K562 (cell line): ENCODE results near the gene MFSD12. TPM values are rescaled to one million over a fixed set of nuclear protein-coding genes. Genes with fewer than 3 reads are reported as not detected.

Experiments used
- EP400 ChIP-seq: fragments of 450-650 bp; IDR thresholded peaks from 2 replicates; pipeline ENCODE4 v1.6.1; 2017; ENCODE audit warnings: antibody characterized with exemption, mild to moderate bottlenecking, moderate library complexity
- HDAC2 ChIP-seq: fragments of 450-650 bp; IDR thresholded peaks from 2 replicates; pipeline ENCODE4 v1.6.1; 2016; ENCODE audit warnings: mild to moderate bottlenecking
- MBD2 ChIP-seq: sonication (generic); IDR thresholded peaks from 2 replicates; pipeline ENCODE4 v1.6.1; 2016; ENCODE audit warnings: low read depth, borderline replicate concordance
- MYNN ChIP-seq, 2 experiments: sonication (generic); formaldehyde crosslinking in 1 of 2; IDR thresholded peaks; 2 replicates each; pipeline versions ENCODE4 v1.5.0 to v1.6.1; 2016 to 2020; ENCODE audit warnings: antibody characterized with exemption in 1 of 2, missing genetic modification reagents in 1 of 2
- NFYB ChIP-seq: IDR thresholded peaks from 2 replicates; pipeline ENCODE4 v1.6.1; 2011; ENCODE audit warnings: mild to moderate bottlenecking, moderate library complexity; ENCODE audit not compliant: insufficient read length; ENCODE audit errors: extremely low read depth
- RB1 ChIP-seq: fragments of 450-650 bp; IDR thresholded peaks from 2 replicates; pipeline ENCODE4 v1.6.1; 2017; ENCODE audit warnings: low read depth, mild to moderate bottlenecking
- ZNF592 ChIP-seq: fragments of 450-650 bp; IDR thresholded peaks from 2 replicates; pipeline ENCODE4 v1.6.1; 2017; ENCODE audit warnings: antibody characterized with exemption, mild to moderate bottlenecking
- polyA plus RNA-seq, 8 experiments: library from polyadenylated mRNA; depleted of rRNA in 4 of 8; stranded (reverse) in 5 of 8; unstranded in 3 of 8; fragments of >200 nt; fragmentation: Nextera tagmentation in 2 of 8; fragmentation: Illumina TruSeq in 1 of 8; extraction: Ambion mirVana in 2 of 8; extraction: Trizol in 1 of 8; gene quantifications; 2 replicates each; pipeline versions ENCODE4 v1.2.1 to v1.2.3, GENCODE V29; 2011 to 2014; ENCODE audit warnings: inconsistent platforms in 1 of 8, missing spikeins in 1 of 8
- total RNA-seq, 7 experiments: library from RNA; depleted of rRNA in 6 of 7; stranded (reverse); fragments of >200 nt in 6 of 7; fragmentation: Illumina TruSeq in 2 of 7; extraction: Trizol in 2 of 7; gene quantifications; 2 replicates each; pipeline versions ENCODE4 v1.2.1 to v1.2.3, GENCODE V29; 2011 to 2021; ENCODE audit warnings: low replicate concordance in 1 of 7
- TF ChIP-seq, protein P1 (sequence below), 3 experiments: fragments of 200-800 bp in 1 of 3; fragments of 250-450 bp in 1 of 3; fragments of 450-650 bp in 1 of 3; sonication (Bioruptor Pico) in 1 of 3; sonication (Bioruptor generic) in 1 of 3; formaldehyde crosslinking in 1 of 3; IDR thresholded peaks; 2 replicates each; pipeline versions ENCODE4 v1.6.1 to v1.8.0; 2016 to 2022; ENCODE audit warnings: mild to moderate bottlenecking in 2 of 3, missing genetic modification characterization in 2 of 3, missing compliant biosample characterization in 1 of 3, moderate library complexity in 1 of 3
- TF ChIP-seq, protein P2 (sequence below): fragments of 450-650 bp; IDR thresholded peaks from 2 replicates; pipeline ENCODE4 v1.6.1; 2016; ENCODE audit warnings: antibody characterized with exemption

The MFSD12 gene
- total and polyA plus RNA-seq, 9 of the 15 experiments (the other 6 are each of a cell fraction or from before 2014, with no cell fraction given), result 0.69 to 112 (median 31.8) TPM

GRCh38 chr19:3557461-3558248 lies at the start of gene MFSD12 (continued):
- TF ChIP-seq, protein P1, sequence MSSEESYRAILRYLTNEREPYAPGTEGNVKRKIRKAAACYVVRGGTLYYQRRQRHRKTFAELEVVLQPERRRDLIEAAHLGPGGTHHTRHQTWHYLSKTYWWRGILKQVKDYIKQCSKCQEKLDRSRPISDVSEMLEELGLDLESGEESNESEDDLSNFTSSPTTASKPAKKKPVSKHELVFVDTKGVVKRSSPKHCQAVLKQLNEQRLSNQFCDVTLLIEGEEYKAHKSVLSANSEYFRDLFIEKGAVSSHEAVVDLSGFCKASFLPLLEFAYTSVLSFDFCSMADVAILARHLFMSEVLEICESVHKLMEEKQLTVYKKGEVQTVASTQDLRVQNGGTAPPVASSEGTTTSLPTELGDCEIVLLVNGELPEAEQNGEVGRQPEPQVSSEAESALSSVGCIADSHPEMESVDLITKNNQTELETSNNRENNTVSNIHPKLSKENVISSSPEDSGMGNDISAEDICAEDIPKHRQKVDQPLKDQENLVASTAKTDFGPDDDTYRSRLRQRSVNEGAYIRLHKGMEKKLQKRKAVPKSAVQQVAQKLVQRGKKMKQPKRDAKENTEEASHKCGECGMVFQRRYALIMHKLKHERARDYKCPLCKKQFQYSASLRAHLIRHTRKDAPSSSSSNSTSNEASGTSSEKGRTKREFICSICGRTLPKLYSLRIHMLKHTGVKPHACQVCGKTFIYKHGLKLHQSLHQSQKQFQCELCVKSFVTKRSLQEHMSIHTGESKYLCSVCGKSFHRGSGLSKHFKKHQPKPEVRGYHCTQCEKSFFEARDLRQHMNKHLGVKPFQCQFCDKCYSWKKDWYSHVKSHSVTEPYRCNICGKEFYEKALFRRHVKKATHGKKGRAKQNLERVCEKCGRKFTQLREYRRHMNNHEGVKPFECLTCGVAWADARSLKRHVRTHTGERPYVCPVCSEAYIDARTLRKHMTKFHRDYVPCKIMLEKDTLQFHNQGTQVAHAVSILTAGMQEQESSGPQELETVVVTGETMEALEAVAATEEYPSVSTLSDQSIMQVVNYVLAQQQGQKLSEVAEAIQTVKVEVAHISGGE (CRISPR knock-in tag; IDR thresholded peaks at IDR 0.05), result peak in 1 of 3 experiments; percentile 64; a peak in 2 of 6 replicates
- TF ChIP-seq EP400 (peak; percentile 76), MYNN (IDR thresholded peaks at IDR 0.05) (no peak), MYNN (CRISPR knock-in tag; IDR thresholded peaks at IDR 0.05) (no peak), NFYB (peak; percentile 90), HDAC2 (peak; percentile 32; the same call in 1 of the 2 replicates), RB1 (0 out of 2 replicates have a peak, but pooled peaks have one; percentile 82), ZNF592 (peak; percentile 88), MBD2 (peak; percentile 89; the same call in 1 of the 2 replicates)
- TF ChIP-seq, protein P2, sequence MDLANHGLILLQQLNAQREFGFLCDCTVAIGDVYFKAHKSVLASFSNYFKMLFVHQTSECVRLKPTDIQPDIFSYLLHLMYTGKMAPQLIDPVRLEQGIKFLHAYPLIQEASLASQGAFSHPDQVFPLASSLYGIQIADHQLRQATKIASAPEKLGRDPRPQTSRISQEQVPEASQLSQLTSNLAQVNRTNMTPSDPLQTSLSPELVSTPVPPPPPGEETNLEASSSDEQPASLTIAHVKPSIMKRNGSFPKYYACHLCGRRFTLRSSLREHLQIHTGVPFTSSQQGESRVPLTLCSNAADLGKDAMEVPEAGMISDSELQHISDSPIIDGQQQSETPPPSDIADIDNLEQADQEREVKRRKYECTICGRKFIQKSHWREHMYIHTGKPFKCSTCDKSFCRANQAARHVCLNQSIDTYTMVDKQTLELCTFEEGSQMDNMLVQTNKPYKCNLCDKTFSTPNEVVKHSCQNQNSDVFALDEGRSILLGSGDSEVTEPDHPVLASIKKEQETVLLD, result peak; percentile 51; the same call in 1 of the 2 replicates
